GM12892 (cell line): ENCODE data around the gene RHD.
"Not testable (repeated sequence)": the region's sequence is repeated elsewhere in the genome, so short reads cannot be mapped to it uniquely, and the experiment has no call there.

Experiments
- POLR2A ChIP-seq: IDR thresholded peaks from 2 replicates; pipeline ENCODE4 v1.6.1; 2011; ENCODE audit warnings: low read depth, low read length, control low read depth
- TAF1 ChIP-seq: IDR thresholded peaks from 2 replicates; pipeline ENCODE4 v1.6.1; 2011; ENCODE audit warnings: low read depth, mild to moderate bottlenecking, control low read depth, low read length, borderline replicate concordance

DNA sequence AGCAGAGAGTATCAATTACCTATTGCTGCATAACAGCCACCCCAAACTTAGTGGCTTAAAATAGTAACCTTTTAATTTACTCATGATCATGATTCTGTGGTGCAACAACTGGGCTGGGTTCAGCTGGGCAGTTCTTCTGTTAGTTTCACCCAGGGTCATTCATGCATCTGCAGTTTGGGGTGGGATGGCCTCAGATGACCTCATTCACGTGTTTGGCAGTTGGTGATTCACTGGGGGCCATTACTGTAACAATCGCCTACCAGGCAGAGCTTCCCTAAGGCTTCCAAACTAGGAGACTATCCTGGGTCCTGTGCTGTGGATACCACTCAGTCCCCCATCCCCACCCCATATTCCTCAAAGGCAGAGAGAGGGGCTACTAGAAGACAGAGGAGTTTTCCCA lies 6.0 kb downstream of the RHD start:
- TF ChIP-seq POLR2A, TAF1: not testable (repeated sequence)
